Omental fat pad (tissue), 4 donors: Measurements from ENCODE around the gene ZHX3. TPM values are rescaled to one million over a fixed set of nuclear protein-coding genes. Genes with fewer than 3 reads are reported as not detected.

Experiments used
- ATAC-seq: fragments of 150-250 bp; one replicate; pipeline ENCODE4 v1.9.1; 2016; ENCODE audit warnings: mild to moderate bottlenecking, moderate library complexity; ENCODE audit not compliant: low FRiP score
- DNase-seq: peaks from one replicate; pipeline ENCODE4 v3.0.0-alpha.2; 2019; ENCODE audit warnings: low spot score
- CTCF ChIP-seq, 3 donors: fragments of 450-650 bp; IDR thresholded peaks; one replicate each; pipeline ENCODE4 v1.5.1; 2016 to 2017; ENCODE audit warnings: antibody characterized with exemption in 3 of 3, mild to moderate bottlenecking in 3 of 3, moderate library complexity in 2 of 3
- total RNA-seq, 4 donors: library from RNA; depleted of rRNA; stranded (reverse); fragments of >200 nt; gene quantifications; one replicate each; pipeline ENCODE4 v1.1.0, GENCODE V29; 2016

The ZHX3 gene
- total RNA-seq, 4 donors from 2014 or later: 22.6 to 54.5 (median 45.0) TPM

DNA sequence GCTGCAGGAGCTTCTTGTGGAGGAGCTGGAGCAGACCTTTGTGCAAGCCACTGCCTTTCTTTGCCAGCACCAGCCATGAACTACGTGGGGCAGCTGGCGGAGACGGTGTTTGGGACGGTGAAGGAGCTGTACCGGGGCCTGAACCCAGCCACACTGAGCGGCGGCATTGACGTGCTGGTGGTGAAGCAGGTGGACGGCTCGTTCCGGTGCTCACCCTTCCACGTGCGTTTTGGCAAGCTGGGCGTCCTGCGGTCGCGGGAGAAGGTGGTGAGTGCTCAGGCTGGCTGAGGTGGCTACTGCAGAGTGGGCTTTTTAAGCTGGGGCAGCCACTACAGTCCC lies 28.2 kb upstream of the ZHX3 start:
- ATAC-seq (no peak), DNase-seq (no peak)
- no peak for TF ChIP-seq CTCF (IDR thresholded peaks at IDR 0.05)

GRCh38 chr20:41344938-41345728 lies 27.6 kb upstream of the ZHX3 start:
- ATAC-seq (no peak), DNase-seq (no peak)
- no peak for TF ChIP-seq CTCF (IDR thresholded peaks at IDR 0.05)

DNA sequence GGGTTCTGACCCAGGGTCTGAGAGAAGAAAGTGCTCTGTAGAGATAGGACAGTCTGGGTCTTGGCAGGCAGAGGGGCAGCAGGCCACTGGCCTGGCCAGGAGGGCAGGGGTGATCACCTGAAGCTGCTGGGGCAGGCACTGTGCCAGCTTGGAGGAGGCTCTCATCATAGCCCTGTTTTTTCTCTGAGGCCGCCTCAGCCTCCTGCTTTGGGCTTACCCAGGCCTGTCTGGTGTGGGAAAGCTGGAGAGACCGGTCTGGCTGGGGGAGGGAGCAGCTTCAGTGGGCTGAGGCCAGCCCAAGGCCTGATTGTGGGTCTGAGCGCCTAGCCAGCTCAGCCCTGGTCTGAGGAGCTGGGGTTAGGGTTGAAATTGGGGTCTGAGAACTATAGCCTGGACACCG lies 26.9 kb upstream of the ZHX3 start:
- no peak for TF ChIP-seq CTCF (IDR thresholded peaks at IDR 0.05)
- ATAC-seq (no peak), DNase-seq (no peak)

DNA sequence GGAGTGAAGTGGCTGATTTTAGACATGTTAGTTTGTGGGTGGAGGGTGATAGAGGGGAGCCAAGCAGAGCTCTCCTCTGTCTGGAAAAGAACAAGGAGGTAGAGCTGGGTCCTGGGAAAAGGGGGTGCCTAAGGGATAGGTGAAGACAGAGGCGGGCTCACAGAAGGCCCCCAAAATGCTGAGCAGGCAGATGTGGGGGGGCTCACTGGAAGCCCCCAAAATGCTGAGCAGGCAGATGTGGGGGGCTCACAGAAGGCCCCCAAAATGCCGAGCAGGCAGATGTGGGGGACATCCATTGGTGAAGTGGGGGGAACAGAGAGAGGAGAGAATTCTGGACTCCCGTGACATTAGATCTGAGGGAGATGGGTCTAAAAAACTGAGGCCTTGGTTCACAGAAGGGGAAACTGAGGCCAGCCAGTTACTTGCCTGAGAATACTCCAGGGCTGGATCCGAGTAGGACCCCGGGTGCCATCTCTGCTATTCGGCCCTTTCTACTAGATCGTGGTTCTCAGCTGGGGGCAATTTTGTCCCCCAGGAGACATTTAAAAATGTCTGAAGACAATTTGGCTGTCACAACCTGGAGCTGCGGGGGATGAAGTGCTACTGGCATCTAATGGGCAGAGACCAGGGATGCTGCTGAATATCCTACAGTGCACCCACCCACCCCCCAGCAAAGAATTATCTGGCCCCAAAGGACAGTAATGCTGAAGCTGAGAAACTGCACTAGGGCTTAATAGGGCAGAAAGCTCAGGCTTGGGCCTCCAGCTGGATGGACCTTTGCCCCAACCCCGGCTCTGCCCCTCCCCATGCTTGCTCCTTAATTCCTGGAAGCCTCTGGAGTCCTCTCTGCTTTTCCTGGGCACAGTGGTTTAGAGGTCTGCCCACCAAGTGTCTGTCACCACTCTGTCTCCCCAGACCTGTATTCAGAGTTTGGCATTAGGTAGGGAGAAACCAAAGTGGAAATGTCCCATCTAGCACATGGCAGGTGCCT lies 25.2 kb upstream of the ZHX3 start:
- TF ChIP-seq CTCF (IDR thresholded peaks at IDR 0.05): no peak
- ATAC-seq (no peak), DNase-seq (no peak)

- DNase-seq (peak; percentile 72), ATAC-seq (peak; percentile 92)
- no peak for TF ChIP-seq CTCF (IDR thresholded peaks at IDR 0.05)
Measured at GRCh38 chr20:41340327-41341055, 23.0 kb upstream of the ZHX3 start, which contains the start of gene LPIN3. LPIN3 (plus strand) TSS chr20:41340821; CDS start chr20:41345804, 4,983 bp downstream.

DNA sequence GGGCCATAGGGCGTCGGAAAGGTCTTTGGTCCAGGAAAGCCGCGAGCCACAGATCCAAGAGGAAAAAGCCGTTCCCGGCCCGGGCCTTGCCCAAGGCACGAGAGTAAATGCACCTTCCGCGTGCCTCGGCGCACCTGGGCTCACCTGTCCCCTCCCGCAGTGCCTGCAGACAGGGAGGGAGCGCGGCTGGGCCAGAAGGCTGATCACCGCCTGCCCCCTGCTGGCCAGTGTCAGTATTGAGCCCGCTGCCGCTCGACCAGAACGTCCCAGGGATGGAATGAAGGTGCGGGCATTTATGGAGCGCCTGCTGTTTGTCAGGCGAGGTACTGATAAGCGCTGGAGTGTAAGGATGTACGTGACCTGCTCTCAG lies 22.4 kb upstream of the ZHX3 start:
- ATAC-seq (peak; percentile 75), DNase-seq (peak; percentile 83)
- peak in 2 of 3 donors; percentile 98 for TF ChIP-seq CTCF (IDR thresholded peaks at IDR 0.05)
